A549 (cell line): ENCODE results near the gene TTC12.

Experiments
- BHLHE40 ChIP-seq: IDR thresholded peaks from 2 replicates; pipeline ENCODE4 v1.6.1; 2012; ENCODE audit warnings: low read depth, low read length, inconsistent platforms
- CEBPB ChIP-seq, 2 experiments: fragments of >200 bp in 1 of 2; sonication (Bioruptor Twin) in 1 of 2; formaldehyde crosslinking in 1 of 2; IDR thresholded peaks; 2 replicates each; pipeline ENCODE4 v1.6.1; 2012 to 2016
- GATA3 ChIP-seq: IDR thresholded peaks from 2 replicates; pipeline ENCODE4 v1.6.1; 2012; ENCODE audit warnings: borderline replicate concordance
- HMGXB4 ChIP-seq: fragments of 250-450 bp; sonication (Bioruptor Pico); IDR thresholded peaks from 2 replicates; pipeline ENCODE4 v1.5.0; 2021; ENCODE audit warnings: mild to moderate bottlenecking, moderate library complexity, borderline replicate concordance
- HOXB13 ChIP-seq: fragments of 250-450 bp; sonication (Bioruptor Pico); IDR thresholded peaks from 2 replicates; pipeline ENCODE4 v1.5.0; 2020; ENCODE audit warnings: low read depth, mild to moderate bottlenecking, moderate library complexity
- KDM5A ChIP-seq: fragments of 200-600 bp; sonication (generic); IDR thresholded peaks from 2 replicates; pipeline ENCODE4 v1.6.1; 2016; ENCODE audit warnings: antibody characterized with exemption, mild to moderate bottlenecking
- POLR2A ChIP-seq: IDR thresholded peaks from 2 replicates; pipeline ENCODE4 v1.6.1; 2012; ENCODE audit warnings: mild to moderate bottlenecking, low read length
- RAD21 ChIP-seq, 2 experiments: fragments of >200 bp in 1 of 2; sonication (Bioruptor Twin) in 1 of 2; formaldehyde crosslinking in 1 of 2; IDR thresholded peaks in 1 of 2; conservative IDR thresholded peaks in 1 of 2; 2 replicates in 1 of 2; 3 replicates in 1 of 2; pipeline ENCODE4 v1.6.1; 2012 to 2018; ENCODE audit warnings: inconsistent platforms in 1 of 2
- ZFP36 ChIP-seq: fragments of 450-650 bp; IDR thresholded peaks from 2 replicates; pipeline ENCODE4 v1.6.1; 2014; ENCODE audit warnings: borderline replicate concordance; ENCODE audit not compliant: partially characterized antibody
- TF ChIP-seq, protein P1 (sequence below): fragments of >200 bp; sonication (Bioruptor Twin); formaldehyde crosslinking; IDR thresholded peaks from 3 replicates; pipeline ENCODE4 v1.5.1; 2016

DNA sequence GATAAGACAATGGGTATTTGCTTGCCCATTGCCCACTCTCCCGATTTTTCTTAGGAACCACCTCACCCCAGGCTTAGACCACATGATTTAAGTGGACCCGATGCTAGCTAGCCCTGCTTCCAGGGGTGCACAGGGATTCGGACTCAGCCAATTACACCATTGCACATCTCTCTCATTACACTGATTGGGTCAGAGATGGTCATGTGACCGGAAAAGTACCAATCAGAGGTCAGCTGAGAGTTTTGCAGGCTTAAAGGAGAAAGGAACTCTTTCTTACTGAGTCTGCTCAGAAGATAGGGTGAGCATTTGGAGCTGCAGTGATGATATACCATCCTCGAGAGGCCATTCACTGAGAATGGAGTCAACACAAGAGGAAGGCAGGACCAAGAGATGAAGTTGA is 61.0 kb downstream of the TTC12 start:
- no peak for TF ChIP-seq POLR2A
- TF ChIP-seq HOXB13 (CRISPR knock-in tag): no peak
- TF ChIP-seq, protein P1, sequence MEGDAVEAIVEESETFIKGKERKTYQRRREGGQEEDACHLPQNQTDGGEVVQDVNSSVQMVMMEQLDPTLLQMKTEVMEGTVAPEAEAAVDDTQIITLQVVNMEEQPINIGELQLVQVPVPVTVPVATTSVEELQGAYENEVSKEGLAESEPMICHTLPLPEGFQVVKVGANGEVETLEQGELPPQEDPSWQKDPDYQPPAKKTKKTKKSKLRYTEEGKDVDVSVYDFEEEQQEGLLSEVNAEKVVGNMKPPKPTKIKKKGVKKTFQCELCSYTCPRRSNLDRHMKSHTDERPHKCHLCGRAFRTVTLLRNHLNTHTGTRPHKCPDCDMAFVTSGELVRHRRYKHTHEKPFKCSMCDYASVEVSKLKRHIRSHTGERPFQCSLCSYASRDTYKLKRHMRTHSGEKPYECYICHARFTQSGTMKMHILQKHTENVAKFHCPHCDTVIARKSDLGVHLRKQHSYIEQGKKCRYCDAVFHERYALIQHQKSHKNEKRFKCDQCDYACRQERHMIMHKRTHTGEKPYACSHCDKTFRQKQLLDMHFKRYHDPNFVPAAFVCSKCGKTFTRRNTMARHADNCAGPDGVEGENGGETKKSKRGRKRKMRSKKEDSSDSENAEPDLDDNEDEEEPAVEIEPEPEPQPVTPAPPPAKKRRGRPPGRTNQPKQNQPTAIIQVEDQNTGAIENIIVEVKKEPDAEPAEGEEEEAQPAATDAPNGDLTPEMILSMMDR: no peak
- TF ChIP-seq CEBPB (IDR thresholded peaks at IDR 0.05): no peak
- no peak for TF ChIP-seq HMGXB4
- no peak for TF ChIP-seq RAD21 (conservative IDR thresholded peaks at IDR 0.05 in 1 of 2, IDR thresholded peaks at IDR 0.05 in 1 of 2)
- no peak for TF ChIP-seq BHLHE40
- TF ChIP-seq ZFP36: no peak
- TF ChIP-seq GATA3: no peak
- TF ChIP-seq KDM5A: no peak
